ENCODE results near the gene ZNF764.
"Not testable (repeated sequence)": the region's sequence is repeated elsewhere in the genome, so short reads cannot be mapped to it uniquely, and the experiment has no call there.

DNA sequence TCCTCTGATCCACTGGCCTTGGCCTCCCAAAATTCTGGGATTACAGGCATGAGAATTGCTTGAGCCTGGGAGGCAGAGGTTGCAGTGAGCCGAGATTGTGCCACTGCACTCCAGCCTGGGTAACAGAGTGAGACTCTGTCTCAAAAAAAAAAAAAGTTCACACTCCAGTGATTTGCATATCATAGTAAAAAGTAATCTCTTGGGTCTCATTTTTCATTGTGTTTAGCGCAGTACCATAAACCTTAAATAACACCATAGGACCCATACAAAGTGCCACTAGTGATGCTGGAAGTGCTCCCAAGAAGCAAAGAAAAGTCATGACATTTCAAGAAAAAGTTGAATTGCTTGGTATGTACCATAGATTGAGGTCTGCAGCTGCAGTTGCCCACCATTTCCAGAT is 31.4 kb upstream of the ZNF764 start:
- TF ChIP-seq, protein P1, sequence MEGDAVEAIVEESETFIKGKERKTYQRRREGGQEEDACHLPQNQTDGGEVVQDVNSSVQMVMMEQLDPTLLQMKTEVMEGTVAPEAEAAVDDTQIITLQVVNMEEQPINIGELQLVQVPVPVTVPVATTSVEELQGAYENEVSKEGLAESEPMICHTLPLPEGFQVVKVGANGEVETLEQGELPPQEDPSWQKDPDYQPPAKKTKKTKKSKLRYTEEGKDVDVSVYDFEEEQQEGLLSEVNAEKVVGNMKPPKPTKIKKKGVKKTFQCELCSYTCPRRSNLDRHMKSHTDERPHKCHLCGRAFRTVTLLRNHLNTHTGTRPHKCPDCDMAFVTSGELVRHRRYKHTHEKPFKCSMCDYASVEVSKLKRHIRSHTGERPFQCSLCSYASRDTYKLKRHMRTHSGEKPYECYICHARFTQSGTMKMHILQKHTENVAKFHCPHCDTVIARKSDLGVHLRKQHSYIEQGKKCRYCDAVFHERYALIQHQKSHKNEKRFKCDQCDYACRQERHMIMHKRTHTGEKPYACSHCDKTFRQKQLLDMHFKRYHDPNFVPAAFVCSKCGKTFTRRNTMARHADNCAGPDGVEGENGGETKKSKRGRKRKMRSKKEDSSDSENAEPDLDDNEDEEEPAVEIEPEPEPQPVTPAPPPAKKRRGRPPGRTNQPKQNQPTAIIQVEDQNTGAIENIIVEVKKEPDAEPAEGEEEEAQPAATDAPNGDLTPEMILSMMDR (IDR thresholded peaks at IDR 0.05), result not testable (repeated sequence)
- TF ChIP-seq EZH2phosphoT487, EZH2 (IDR thresholded peaks at IDR 0.05): not testable (repeated sequence)
